ENCODE results near the gene ST6GALNAC1. TPM values are rescaled to one million over a fixed set of nuclear protein-coding genes. Genes with fewer than 3 reads are reported as not detected.

ST6GALNAC1 gene
- total and polyA plus RNA-seq, 2 of the 13 experiments (the other 11 are each of a cell fraction or from before 2014, with no cell fraction given), result not detected

- TF ChIP-seq HNF1A (IDR thresholded peaks at IDR 0.05; ENCODE audit: low read depth) (0 out of 2 replicates have a peak, but pooled peaks have one; percentile 22), HNF1A (CRISPR knock-in tag; IDR thresholded peaks at IDR 0.05; ENCODE audit: borderline replicate concordance) (no peak), GTF2F1 (IDR thresholded peaks at IDR 0.05; ENCODE audit: low read length) (no peak), ISX (CRISPR knock-in tag; conservative IDR thresholded peaks at IDR 0.05) (no peak), RFX1 (IDR thresholded peaks at IDR 0.05) (no peak), SIX1 (CRISPR knock-in tag; IDR thresholded peaks at IDR 0.05; ENCODE audit: borderline replicate concordance) (no peak), HNRNPL (IDR thresholded peaks at IDR 0.05; ENCODE audit: low read depth, low read length) (no peak), ZC3H13 (CRISPR knock-in tag; IDR thresholded peaks at IDR 0.05) (no peak), HMG20A (CRISPR knock-in tag; IDR thresholded peaks at IDR 0.05; ENCODE audit: borderline replicate concordance) (no peak), ZNF639 (CRISPR knock-in tag; conservative IDR thresholded peaks at IDR 0.05) (no peak), PCBP2 (optimal IDR thresholded peaks at IDR 0.05; ENCODE audit: low read depth, low read length, poor library complexity, severe bottlenecking) (no peak), MEIS1 (CRISPR knock-in tag; IDR thresholded peaks at IDR 0.05; ENCODE audit: borderline replicate concordance) (peak; percentile 94), ZMAT3 (CRISPR knock-in tag; conservative IDR thresholded peaks at IDR 0.05) (0 out of 2 replicates have a peak, but pooled peaks have one; percentile 62), ZKSCAN5 (CRISPR knock-in tag; IDR thresholded peaks at IDR 0.05) (no peak)
- TF ChIP-seq, protein P1, sequence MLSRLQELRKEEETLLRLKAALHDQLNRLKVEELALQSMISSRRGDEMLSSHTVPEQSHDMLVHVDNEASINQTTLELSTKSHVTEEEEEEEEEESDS (CRISPR knock-in tag; IDR thresholded peaks at IDR 0.05; ENCODE audit: borderline replicate concordance), result no peak
- TF ChIP-seq, protein P2, sequence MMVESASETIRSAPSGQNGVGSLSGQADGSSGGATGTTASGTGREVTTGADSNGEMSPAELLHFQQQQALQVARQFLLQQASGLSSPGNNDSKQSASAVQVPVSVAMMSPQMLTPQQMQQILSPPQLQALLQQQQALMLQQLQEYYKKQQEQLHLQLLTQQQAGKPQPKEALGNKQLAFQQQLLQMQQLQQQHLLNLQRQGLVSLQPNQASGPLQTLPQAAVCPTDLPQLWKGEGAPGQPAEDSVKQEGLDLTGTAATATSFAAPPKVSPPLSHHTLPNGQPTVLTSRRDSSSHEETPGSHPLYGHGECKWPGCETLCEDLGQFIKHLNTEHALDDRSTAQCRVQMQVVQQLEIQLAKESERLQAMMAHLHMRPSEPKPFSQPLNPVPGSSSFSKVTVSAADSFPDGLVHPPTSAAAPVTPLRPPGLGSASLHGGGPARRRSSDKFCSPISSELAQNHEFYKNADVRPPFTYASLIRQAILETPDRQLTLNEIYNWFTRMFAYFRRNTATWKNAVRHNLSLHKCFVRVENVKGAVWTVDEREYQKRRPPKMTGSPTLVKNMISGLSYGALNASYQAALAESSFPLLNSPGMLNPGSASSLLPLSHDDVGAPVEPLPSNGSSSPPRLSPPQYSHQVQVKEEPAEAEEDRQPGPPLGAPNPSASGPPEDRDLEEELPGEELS (CRISPR knock-in tag; IDR thresholded peaks at IDR 0.05), result no peak
- TF ChIP-seq, protein P3, sequence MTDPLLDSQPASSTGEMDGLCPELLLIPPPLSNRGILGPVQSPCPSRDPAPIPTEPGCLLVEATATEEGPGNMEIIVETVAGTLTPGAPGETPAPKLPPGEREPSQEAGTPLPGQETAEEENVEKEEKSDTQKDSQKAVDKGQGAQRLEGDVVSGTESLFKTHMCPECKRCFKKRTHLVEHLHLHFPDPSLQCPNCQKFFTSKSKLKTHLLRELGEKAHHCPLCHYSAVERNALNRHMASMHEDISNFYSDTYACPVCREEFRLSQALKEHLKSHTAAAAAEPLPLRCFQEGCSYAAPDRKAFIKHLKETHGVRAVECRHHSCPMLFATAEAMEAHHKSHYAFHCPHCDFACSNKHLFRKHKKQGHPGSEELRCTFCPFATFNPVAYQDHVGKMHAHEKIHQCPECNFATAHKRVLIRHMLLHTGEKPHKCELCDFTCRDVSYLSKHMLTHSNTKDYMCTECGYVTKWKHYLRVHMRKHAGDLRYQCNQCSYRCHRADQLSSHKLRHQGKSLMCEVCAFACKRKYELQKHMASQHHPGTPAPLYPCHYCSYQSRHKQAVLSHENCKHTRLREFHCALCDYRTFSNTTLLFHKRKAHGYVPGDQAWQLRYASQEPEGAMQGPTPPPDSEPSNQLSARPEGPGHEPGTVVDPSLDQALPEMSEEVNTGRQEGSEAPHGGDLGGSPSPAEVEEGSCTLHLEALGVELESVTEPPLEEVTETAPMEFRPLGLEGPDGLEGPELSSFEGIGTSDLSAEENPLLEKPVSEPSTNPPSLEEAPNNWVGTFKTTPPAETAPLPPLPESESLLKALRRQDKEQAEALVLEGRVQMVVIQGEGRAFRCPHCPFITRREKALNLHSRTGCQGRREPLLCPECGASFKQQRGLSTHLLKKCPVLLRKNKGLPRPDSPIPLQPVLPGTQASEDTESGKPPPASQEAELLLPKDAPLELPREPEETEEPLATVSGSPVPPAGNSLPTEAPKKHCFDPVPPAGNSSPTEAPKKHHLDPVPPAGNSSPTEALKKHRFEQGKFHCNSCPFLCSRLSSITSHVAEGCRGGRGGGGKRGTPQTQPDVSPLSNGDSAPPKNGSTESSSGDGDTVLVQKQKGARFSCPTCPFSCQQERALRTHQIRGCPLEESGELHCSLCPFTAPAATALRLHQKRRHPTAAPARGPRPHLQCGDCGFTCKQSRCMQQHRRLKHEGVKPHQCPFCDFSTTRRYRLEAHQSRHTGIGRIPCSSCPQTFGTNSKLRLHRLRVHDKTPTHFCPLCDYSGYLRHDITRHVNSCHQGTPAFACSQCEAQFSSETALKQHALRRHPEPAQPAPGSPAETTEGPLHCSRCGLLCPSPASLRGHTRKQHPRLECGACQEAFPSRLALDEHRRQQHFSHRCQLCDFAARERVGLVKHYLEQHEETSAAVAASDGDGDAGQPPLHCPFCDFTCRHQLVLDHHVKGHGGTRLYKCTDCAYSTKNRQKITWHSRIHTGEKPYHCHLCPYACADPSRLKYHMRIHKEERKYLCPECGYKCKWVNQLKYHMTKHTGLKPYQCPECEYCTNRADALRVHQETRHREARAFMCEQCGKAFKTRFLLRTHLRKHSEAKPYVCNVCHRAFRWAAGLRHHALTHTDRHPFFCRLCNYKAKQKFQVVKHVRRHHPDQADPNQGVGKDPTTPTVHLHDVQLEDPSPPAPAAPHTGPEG (CRISPR knock-in tag; IDR thresholded peaks at IDR 0.05), result 0 out of 2 replicates have a peak, but pooled peaks have one; percentile 10
Observed at GRCh38 chr17:76671912-76672262, 28.3 kb upstream of the ST6GALNAC1 start (continued).

Data from HepG2 (cell line).